GM19023 (cell line): ENCODE measurements around the gene CTTN.

Experiments used
- ATAC-seq: cut with Tn5 transposase; IDR thresholded peaks from one replicate; pipeline ENCODE4 v1.9.1; 2021; ENCODE audit warnings: mild to moderate bottlenecking, moderate library complexity; ENCODE audit not compliant: unreplicated experiment

Gene CTTN

DNA sequence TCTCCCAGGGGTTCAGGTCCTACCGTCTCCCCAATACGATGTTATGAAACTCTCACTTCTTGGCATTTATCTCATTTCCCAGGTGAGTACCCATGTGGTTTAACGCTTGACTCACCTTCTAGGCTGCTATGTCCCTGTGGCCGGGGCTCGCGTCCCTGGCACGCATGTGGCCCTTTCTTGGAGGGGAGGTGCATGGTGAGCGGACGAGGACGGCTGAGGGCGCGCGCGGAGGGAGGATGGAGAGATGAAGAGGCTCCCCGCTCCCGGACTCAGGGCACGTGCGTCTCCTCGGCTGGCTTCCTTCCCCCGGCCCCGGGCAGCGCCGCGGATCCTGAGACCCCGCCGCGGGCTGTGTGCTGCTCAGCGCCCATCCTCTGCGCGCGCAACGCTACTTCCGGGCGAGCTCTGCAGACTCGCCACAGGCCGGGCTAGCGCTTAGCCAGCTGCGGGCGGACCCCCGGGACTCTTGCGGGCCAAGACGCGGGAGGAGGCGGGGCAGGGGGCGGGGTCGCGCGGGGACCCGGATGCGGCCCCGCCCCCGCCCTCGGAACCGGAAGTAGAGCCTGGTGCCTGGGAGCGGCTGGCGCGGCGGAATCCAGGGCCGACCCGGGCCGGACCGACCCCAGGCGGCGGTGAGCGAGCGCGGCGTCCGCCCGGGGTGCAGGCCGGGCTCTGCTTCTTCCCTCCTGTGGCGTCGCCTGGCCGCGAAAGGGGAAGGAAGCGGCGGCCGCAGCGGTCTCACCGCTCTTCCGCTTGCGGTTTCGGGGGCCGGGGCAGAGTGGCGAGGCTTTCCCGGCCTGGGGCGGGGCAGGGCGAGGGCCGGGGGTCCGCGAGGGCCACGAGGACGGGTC lies at the start of gene CTTN:
CTTN (plus strand) TSS at position 547 of the 851 bp plus-strand sequence. CDS start 8,769 bp downstream, outside the sequence.
- peak; percentile 54 for ATAC-seq

DNA sequence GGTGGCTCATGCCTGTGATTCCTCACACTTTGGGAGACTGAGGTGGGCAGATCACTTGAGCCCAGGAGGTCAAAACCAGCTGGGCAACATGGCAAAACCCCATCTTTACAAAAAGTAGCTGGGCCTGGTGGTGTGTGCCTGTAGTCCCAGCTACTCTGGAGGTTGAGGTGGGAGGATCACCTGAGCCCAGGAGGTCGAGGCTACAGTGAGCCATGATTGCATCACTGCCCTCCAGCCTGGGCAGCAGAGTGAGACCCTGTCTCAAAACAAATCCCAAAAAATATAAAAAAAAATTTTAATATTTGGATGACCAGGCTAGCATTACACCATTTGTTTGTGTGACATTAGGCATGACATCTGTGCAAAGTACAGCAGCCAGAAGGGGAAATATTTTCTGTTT lies 49.7 kb upstream of the CTTN start:
- no peak for ATAC-seq

DNA sequence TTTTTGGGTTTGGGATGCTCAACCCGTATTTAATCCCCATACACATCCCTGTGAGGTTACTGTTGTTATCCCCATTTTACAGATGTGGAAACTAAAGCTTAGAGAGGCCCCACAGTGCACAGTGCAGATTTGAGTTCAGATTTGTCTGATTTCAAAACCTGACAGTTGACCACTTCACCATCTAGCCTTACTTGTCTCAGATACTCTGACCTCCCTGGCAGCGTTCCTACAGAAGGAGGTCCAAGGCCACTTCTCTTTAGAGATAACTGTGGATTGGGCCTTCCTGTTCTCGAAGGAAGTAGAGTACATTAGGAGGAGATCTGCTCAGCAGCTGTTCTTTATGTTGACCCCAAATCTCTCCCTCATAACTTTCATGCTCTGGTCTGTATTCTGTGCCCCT lies 46.7 kb upstream of the CTTN start:
- no peak for ATAC-seq

DNA sequence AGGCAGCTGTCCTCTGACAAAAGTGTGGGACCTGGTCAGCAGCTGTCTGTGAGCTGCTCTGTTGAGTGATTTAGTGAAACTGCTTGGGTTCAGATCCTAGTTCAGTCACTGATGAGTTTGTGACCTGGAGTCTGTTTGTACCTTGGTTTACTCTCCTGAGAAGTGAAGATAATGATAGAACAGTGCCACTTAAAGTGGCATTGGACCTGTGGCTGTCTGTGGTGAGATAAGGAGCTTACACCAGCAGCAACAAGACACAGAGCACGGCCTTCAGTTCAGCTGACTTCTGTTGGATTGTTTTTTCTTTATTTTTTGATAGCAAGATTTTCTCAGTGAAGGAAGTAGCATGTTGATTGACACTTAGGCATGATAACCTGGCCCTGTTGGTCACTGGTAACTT lies 46.2 kb upstream of the CTTN start:
- no peak for ATAC-seq

DNA sequence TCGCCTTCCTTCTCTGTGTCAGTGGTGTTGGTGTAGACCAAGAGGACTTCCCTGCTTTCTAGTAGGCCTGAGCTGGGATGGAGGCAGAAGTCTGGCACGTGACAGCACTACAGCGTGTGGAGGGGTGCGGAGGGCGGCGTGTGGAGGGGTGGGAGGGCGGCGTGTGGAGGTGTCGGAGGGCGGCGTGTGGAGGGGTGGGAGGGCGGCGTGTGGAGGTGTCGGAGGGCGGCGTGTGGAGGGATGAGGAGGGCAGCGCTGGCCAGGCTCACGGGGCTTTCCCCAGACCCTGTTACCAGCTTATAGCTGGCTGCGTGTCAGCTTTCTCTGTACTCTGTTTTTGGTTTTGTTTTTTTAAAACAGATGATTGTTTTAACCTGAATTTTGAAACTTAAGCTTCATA lies 45.7 kb upstream of the CTTN start:
- ATAC-seq = no peak

DNA sequence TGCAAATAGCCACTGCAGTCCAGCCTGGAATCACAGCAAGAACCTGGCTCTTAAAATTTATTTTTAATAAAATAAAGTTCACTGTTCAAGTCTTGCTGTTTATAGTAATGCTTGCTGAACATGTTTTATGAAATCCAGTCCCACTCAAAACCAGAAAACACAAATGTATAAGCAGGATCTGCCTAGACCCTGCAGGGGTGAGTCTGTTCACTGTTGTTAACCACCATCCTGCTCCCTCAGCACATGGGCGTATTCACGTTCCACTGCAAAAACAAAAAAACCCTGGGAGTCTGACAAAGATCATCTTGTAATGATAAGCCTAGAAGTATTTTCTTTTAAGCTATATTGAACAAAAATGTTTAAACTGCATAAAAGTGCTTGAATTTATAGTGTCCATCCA lies 45.0 kb upstream of the CTTN start:
- ATAC-seq = no peak

DNA sequence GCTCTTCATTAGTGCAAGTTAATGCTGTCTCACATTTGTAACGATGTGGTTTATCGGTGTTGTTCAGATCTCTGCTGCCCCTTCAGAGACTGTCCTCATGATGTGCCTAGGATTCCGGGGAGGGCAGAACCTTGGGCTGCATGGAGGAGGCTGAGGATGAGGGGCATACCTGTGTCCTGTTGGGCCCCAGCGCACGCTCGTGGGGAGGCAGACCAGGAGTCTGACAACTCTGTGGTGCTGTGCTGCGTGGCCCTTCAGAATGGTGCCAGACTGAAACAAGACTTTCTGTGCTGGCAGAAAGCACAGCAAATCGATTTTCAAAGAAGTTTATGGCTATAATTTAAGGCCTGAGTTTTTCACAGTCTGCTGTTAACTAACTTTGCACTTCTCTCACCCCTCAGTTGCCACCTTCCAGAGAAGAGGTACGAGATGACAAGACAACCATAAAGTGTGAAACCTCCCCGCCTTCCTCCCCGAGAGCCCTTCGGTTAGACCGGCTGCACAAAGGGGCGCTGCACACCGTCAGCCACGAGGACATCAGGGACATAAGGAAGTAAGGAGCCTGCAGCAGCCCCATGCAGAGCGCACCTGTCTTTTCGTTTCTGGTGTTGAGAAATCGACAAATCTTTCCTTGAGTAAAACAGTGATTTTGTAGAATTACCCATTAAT lies 44.3 kb upstream of the CTTN start:
- no peak for ATAC-seq

DNA sequence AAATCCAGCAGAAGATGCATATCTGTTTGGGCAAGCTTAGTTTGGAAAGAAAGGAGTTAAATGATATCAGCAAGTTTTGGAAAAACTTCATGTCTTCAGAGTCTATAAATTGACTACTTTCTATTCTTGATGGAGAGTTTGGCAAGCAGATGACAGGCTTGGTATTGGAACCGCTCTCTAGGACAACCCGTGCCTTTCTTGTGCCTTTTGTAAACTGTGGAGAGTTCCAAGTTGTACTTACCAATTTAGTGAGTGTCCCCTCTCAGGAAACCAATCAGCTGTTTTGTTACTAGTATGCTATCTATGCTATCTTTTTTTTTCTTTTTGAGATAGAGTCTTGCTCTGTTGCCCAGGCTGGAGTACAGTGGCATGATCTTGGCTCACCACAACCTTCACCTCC lies 43.7 kb upstream of the CTTN start:
- no peak for ATAC-seq

DNA sequence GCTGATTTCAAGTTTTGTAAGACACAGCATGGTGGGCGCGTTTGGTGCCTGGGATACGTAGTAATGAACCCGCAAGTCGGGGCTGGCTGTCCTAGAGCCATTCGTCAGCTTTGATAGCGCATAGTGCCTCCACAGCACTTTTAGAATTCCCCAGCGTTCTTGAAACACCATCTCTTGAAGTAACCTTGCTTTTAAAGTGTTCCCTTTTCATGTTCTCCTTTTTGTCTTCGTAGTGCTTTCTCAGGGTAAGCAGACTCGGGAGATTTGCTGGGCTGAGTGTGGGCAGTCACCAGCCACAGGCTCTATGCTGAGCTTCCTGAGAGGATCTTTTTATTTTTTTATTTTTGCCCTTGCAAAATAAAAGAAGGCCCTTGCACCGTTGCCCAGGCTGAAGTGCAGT lies 39.6 kb upstream of the CTTN start:
- no peak for ATAC-seq

DNA sequence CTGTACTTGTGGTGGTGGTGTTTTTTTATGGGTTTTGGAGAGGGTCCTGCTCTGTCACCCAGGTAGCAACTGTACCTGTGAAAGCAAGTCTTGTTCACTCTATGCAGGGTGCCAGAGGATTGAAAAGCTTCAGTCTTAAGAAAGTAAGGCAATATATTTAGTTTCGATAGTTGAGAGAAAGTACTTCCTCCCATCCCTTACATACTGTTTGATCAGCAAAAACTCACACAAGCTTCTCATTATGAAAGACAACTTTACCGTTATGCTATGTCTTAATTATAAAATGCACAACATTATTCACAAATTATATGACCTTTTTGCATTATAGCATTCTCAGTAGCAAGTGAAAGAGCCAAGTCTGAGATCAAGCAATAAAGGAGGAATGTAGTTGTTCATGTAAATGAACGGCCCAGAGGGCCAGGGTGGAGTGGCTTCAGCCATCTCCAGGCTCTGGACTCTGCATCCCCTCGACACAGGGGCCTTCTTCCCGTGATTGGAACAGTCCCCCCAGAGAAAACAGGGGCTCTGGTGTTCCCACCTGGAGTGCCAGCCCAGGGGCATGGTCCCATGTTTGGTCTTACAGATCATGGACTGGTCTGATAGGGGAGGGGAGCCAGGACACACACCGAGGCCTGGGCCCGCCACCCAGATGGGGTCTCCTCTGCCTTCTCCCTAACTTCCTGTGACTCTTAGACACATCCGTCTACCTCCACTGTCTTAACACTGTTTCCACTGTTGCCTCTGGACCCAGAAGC lies 38.7 kb upstream of the CTTN start:
- no peak for ATAC-seq

DNA sequence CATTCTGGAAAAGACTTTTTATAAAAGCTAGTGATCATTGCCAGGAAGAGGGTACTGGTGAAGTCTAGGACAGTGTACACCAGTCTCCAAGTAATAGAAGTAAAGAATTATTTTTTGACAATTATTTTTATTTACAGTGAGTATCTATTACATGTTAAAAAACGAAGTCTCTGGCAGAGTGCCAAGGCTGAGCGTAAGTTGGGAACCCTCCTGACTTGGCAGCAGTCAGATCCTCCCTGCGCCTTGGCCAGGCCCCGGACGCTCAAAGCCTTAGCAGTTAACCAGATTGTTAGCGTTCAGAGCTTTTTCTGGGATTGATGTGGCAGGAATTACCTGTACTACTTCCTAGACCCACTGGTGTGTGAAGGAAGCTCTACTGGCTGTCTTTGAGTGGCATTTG lies 38.1 kb upstream of the CTTN start:
- ATAC-seq = no peak

DNA sequence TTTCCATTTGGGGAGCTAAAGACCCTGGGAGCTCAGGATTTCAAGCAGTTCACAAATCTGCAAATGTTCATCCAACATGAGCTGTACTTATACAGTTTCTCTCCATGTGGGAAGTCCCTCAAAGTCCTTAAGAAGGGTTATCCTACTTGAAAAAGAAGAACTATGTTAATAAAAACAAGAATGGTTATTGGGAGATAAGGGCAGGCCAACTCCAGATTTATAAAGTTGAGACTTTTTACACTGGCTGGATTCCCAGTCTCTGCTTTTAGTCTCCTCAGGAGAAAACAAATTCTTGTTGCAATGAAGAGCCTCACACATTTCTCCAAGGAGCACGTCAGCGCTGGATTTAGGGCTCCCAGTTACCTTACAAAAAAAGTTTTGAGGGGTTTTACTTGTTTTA lies 34.2 kb upstream of the CTTN start:
- ATAC-seq = no peak

DNA sequence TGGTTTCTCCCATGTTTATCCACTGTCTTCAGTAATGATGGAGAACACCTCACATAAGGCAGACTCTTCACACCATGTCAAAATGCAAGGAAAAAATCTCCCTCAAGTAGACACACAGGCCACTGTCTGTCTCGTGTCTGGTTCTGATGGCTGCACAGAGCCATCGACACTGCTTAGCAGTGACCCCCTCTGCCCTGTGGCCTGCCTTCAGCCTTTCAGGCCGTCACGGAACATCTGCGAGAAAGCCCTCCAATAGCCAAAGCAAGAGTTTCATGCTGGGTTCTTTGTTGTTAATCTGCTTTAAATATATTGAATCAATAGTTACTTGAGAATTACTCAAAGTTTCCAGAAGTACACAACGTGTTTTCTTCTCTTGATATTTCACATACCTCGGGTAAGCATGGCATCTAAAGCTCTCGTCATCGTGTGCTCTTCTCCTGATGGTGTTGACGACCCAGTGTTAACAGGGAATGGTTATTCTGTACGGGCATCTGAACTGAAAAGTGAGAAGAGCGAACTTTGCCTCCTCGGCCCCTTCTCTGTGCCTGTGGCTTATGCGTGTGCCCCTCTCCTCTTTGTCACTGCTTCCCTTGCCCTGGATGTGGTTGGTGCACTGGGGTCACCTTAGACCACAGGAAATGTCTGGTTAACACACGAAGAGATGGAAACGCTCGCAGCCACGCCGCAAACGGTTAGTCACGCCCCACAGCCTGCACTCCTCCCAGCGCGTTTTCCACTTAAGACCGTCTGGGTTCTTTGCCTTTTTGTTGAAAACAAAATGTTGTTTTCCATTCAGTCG lies 33.4 kb upstream of the CTTN start:
- ATAC-seq = no peak

DNA sequence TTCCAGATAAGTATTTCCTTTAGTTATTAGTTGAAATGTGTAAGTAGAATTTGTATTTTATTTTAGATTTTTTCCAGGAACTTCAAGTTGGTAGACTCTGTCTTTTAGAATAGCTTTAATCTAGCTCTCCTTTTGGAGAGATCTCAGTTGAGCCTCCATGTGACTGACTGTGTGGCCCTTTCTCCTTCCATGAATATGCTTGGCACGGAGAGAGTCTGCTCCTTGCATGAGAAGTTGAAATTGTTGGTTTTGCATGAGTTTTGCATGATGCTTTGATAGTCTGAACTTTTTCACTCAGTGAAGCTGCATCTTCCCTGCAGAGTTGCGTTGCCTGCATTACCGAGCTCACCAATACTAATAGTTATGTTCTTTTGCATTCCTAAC lies 32.8 kb upstream of the CTTN start:
- ATAC-seq = no peak

DNA sequence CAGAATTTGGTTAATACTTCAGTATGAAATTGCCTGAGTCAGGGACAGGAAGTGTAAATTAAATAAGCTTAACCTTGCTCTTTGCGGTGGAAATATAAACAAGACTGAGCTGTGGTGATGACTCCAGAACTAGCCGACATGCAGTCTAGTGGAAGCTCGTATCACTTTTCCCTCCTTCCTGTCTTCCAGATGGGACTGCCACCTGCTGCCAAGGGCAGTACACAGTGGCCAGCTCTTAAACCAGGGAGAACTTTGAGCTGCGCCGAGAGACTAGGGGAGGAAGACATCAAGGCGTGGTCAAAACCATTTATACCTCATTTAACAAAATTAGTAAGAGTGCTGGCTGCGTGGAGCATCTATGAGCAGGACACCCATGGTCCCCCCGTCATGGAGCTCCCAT lies 31.3 kb upstream of the CTTN start:
- no peak for ATAC-seq

DNA sequence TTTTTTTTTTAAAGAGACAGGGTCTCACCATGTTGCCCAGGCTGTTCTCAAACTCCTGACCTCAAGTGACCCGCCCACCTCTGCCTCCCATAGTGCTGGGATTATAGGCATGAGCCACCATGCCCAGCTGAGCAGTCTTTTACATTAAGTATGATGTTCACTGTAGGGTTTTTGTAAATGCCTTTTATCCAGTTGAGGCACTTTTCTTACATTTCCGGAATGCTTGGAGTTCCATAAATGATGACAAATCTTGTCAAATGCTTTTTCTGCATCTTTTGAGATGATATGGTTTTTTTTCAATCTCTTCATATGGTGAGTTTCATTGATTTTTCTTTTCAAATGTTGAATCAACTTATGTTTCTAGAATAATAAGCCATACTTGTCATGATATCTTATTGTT lies 29.4 kb upstream of the CTTN start:
- ATAC-seq = no peak

DNA sequence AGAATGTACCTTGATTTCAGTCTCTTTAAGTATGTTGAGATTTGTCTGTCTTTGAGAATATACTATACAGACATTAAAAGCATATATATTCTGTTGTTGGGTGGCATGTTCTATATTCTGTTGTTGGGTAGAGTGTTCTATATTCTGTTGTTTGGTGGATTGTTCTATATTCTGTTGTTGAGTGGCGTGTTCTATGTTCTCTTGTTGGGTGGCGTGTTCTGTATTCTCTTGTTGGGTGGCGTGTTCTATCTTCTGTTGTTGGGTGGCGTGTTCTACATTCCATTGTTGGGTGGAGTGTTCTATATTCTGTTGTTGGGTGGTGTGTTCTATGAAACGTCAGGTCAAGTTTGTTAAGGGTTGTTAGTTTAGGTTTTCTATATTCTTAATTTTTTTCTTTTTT lies 27.1 kb upstream of the CTTN start:
- no peak for ATAC-seq

DNA sequence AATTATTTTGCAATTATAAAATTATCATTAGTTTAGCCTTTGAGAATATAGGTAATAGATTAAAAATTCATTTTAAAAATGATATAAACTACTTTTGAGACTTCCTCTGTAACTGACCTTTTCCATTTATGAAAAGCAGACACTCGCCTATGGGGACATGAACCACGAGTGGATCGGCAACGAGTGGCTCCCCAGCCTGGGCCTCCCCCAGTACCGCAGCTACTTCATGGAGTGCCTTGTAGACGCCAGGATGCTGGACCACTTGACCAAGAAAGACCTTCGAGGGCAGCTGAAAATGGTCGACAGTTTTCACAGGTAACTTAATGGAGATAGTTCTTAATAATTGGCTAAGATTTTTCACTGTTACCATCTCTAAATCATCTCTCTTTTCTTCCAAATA lies 26.3 kb upstream of the CTTN start:
- ATAC-seq = no peak

DNA sequence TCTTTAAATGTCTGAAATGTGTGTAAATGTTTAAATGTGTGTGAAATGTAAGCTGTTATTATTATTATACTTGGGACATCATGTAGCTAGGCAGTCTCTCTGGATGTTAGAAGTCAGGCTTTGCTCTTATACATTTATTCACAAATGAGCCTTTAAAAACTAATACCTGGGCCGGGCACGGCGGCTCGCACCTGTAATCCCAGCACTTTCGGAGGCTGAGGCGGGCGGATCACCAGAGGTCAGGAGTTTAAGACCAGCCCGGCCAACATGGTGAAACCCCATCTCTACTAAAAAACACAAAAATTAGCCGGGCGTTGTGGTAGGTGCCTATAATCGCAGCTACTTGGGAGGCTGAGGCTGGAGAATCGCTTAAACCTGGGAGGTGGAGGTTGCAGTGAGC lies 21.7 kb upstream of the CTTN start:
- no peak for ATAC-seq

DNA sequence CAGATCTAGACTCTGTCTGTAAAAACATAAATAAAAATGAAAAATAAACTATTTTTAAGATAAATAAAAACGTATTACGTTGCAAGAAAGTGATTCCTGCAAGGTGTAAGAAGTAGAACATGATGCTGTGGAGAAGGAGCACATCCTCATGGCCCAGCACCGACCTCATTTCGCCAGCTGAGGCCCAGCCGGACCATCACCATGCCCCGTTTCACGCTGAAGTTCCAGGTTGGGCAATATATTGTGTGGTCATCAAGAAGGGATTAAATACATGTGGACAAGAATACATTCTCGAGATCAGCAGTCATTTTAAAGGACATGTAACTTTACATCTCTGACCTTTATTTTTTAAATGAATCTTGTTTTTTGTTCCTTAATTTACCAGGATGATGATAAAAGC lies 20.7 kb upstream of the CTTN start:
- ATAC-seq = no peak

DNA sequence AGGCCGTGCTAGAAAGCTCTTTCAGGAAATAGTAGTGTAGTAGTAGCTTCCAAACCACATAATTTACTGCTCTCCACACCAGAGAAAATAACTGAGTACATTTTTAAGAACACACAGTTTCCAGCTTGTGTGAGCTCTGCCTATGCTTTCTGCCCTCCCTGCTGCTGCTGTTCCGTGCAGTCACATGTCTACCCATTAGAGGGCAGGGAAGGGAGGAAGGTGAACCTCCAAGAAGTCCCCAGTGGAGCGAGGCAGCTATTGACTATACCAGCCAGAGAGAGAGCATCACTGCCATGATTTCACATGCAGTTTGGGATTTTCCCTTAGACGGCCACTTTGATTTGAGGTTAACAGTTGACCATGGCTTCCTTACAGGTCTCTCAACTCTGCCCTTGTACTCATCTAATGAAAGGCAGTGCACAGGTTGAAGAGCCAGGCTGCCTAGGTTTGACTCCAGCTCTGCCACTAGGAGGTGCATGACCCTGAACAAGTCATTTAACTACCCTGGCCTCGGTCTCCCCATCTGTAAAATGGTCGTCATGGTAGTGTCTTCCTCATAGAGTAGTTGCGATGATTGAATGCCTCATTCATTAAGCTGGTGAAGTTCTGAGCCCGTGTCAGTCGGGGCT lies 19.7 kb upstream of the CTTN start:
- no peak for ATAC-seq
